CD4-positive, alpha-beta T cell treated with Interleukin-17A for 1 hour (primary cell): ENCODE data around the gene MCTP1.

Experiments
- DNase-seq: peaks from one replicate; pipeline ENCODE4 v3.0.0-alpha.2; 2020

MCTP1 gene

GRCh38 chr5:94928891-94929290 is 356.0 kb downstream of the MCTP1 start:
- DNase-seq: no peak

GRCh38 chr5:94920570-94920969 is 364.3 kb downstream of the MCTP1 start:
- DNase-seq: no peak

- DNase-seq: no peak
Observed at GRCh38 chr5:94916619-94917018, 368.3 kb downstream of the MCTP1 start.

- DNase-seq: no peak
Observed at GRCh38 chr5:94911276-94911675, 373.6 kb downstream of the MCTP1 start.

GRCh38 chr5:94910721-94911120 is 374.2 kb downstream of the MCTP1 start:
- DNase-seq: no peak

- DNase-seq: peak; percentile 22
Observed at GRCh38 chr5:94908889-94909480, 375.9 kb downstream of the MCTP1 start.

- DNase-seq: no peak
Observed at GRCh38 chr5:94906750-94907149, 378.1 kb downstream of the MCTP1 start.

GRCh38 chr5:94903726-94904125 is 381.2 kb downstream of the MCTP1 start:
- DNase-seq: no peak

- DNase-seq: no peak
Observed at GRCh38 chr5:94901191-94901979, 383.5 kb downstream of the MCTP1 start.

GRCh38 chr5:94900006-94900505 is 384.8 kb downstream of the MCTP1 start:
- DNase-seq: no peak

GRCh38 chr5:94893412-94894135 is 391.3 kb downstream of the MCTP1 start:
- no peak for DNase-seq

GRCh38 chr5:94891972-94892371 is 392.9 kb downstream of the MCTP1 start:
- DNase-seq: no peak

- DNase-seq: no peak
Observed at GRCh38 chr5:94891565-94891964, 393.3 kb downstream of the MCTP1 start.

GRCh38 chr5:94890907-94891306 is 394.0 kb downstream of the MCTP1 start:
- no peak for DNase-seq

- no peak for DNase-seq
Observed at GRCh38 chr5:94888674-94889073, 396.2 kb downstream of the MCTP1 start.

GRCh38 chr5:94885931-94886330 is 399.0 kb downstream of the MCTP1 start:
- no peak for DNase-seq

- DNase-seq: no peak
Observed at GRCh38 chr5:94884311-94884710, 400.6 kb downstream of the MCTP1 start.

- no peak for DNase-seq
Observed at GRCh38 chr5:94872526-94872925, 412.4 kb downstream of the MCTP1 start.

GRCh38 chr5:94870511-94871183 is 414.2 kb downstream of the MCTP1 start:
- DNase-seq: no peak

- no peak for DNase-seq
Observed at GRCh38 chr5:94869921-94870320, 415.0 kb downstream of the MCTP1 start.

- no peak for DNase-seq
Observed at GRCh38 chr5:94863951-94864350, 420.9 kb downstream of the MCTP1 start.

- DNase-seq: no peak
Observed at GRCh38 chr5:94857111-94857510, 427.8 kb downstream of the MCTP1 start.

- DNase-seq: no peak
Observed at GRCh38 chr5:94856257-94856800, 428.6 kb downstream of the MCTP1 start.
